Parathyroid adenoma (tissue), 2 donors: ENCODE data around the gene ARMC9.

ENCODE experiments used
- H2AFZ ChIP-seq: fragments of 300-600 bp; sonication (generic); one replicate; pipeline ENCODE4 v1.7.0; 2017; ENCODE audit warnings: antibody characterized with exemption, mild to moderate bottlenecking
- H3K27ac ChIP-seq: fragments of 300-600 bp; sonication (generic); one replicate; pipeline ENCODE4 v1.7.0; 2017
- H3K27me3 ChIP-seq: fragments of 300-600 bp; sonication (generic); one replicate; pipeline ENCODE4 v1.7.0; 2017; ENCODE audit warnings: low read length; ENCODE audit not compliant: control insufficient read depth, insufficient read depth
- H3K36me3 ChIP-seq: fragments of 300-600 bp; sonication (generic); one replicate; pipeline ENCODE4 v1.7.0; 2017; ENCODE audit warnings: low read length; ENCODE audit not compliant: control insufficient read depth, insufficient read depth
- H3K4me1 ChIP-seq: fragments of 300-600 bp; sonication (generic); one replicate; pipeline ENCODE4 v1.7.0; 2017; ENCODE audit warnings: control low read depth
- H3K4me2 ChIP-seq: fragments of 300-600 bp; sonication (generic); one replicate; pipeline ENCODE4 v1.7.0; 2017; ENCODE audit warnings: low read length
- H3K4me3 ChIP-seq: fragments of 300-600 bp; sonication (generic); one replicate; pipeline ENCODE4 v1.7.0; 2017; ENCODE audit warnings: low read depth, low read length
- H3K79me2 ChIP-seq: fragments of 300-600 bp; sonication (generic); one replicate; pipeline ENCODE4 v1.7.0; 2017; ENCODE audit warnings: control low read depth
- H3K9ac ChIP-seq: fragments of 300-600 bp; sonication (generic); one replicate; pipeline ENCODE4 v1.7.0; 2017; ENCODE audit warnings: mild to moderate bottlenecking
- H3K9me3 ChIP-seq: fragments of 300-600 bp; sonication (generic); one replicate; pipeline ENCODE4 v1.7.0; 2017; ENCODE audit warnings: low read length; ENCODE audit not compliant: control insufficient read depth
- TF ChIP-seq, protein P1 (sequence below): fragments of 300-600 bp; sonication (generic); IDR thresholded peaks from one replicate; pipeline ENCODE4 v1.7.0; 2017; ENCODE audit warnings: antibody characterized with exemption, mild to moderate bottlenecking
- donor health status: primary hyperparathyroidism.

The ARMC9 gene

DNA sequence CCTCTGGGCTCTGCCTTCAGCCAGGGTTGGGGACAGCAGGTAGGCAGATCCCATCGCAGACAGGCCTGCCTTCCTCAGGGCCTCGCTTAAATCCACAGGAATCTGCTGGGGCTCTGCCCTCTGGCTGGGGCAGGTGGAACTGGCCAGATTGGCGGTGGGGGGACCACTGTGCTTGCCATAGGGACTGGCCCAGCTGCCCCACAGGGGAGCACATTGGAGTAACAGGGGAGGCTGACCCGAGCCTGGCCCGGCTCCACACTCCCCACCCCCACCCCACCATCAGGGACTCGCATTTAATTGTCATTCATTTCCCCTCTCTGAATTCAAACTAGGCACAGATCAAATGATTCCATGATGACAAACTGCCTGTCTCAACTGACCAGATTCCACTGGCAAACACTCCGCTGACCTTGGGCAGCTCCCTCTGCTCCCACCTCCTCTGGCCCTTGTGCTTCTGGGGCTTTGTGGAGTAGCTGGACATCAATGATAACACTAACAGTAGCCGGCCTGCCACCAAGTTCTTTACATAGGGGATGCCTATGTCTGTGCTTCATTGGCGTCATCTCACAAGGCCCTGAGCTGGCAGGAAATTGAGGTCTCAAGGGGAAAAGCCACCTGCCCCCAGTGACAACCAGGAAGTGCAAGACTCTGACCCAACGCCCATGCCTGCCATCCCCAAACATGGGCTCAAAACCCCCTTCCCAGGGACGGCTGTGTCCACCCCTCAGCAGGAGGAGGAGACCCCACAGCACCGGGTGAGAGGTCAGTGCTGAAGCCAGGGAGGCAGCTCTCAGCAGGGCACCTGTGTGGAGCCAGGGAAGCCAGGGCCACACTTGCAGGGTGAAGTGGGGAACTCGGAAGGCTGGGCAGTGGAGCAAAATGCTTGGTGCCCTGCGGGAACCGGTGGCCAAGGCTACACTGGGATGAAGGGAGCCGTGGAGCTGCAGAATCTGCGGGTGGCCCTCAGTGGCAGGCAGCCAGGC, 195.0 kb downstream of the ARMC9 start:
- Histone ChIP-seq H2AFZ (no peak overlapping the region), H3K4me1 (peaks cover 5% of the 10 kb centered on the region), H3K4me3 (no peak overlapping the region), H3K4me2 (no peak overlapping the region), H3K36me3 (no peaks in the 10 kb centered on the region), H3K9ac (no peak overlapping the region), H3K27me3 (no peaks in the 10 kb centered on the region), H3K9me3 (no peaks in the 10 kb centered on the region), H3K27ac (no peak overlapping the region), H3K79me2 (no peaks in the 10 kb centered on the region)
- TF ChIP-seq, protein P1, sequence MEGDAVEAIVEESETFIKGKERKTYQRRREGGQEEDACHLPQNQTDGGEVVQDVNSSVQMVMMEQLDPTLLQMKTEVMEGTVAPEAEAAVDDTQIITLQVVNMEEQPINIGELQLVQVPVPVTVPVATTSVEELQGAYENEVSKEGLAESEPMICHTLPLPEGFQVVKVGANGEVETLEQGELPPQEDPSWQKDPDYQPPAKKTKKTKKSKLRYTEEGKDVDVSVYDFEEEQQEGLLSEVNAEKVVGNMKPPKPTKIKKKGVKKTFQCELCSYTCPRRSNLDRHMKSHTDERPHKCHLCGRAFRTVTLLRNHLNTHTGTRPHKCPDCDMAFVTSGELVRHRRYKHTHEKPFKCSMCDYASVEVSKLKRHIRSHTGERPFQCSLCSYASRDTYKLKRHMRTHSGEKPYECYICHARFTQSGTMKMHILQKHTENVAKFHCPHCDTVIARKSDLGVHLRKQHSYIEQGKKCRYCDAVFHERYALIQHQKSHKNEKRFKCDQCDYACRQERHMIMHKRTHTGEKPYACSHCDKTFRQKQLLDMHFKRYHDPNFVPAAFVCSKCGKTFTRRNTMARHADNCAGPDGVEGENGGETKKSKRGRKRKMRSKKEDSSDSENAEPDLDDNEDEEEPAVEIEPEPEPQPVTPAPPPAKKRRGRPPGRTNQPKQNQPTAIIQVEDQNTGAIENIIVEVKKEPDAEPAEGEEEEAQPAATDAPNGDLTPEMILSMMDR = no peak

DNA sequence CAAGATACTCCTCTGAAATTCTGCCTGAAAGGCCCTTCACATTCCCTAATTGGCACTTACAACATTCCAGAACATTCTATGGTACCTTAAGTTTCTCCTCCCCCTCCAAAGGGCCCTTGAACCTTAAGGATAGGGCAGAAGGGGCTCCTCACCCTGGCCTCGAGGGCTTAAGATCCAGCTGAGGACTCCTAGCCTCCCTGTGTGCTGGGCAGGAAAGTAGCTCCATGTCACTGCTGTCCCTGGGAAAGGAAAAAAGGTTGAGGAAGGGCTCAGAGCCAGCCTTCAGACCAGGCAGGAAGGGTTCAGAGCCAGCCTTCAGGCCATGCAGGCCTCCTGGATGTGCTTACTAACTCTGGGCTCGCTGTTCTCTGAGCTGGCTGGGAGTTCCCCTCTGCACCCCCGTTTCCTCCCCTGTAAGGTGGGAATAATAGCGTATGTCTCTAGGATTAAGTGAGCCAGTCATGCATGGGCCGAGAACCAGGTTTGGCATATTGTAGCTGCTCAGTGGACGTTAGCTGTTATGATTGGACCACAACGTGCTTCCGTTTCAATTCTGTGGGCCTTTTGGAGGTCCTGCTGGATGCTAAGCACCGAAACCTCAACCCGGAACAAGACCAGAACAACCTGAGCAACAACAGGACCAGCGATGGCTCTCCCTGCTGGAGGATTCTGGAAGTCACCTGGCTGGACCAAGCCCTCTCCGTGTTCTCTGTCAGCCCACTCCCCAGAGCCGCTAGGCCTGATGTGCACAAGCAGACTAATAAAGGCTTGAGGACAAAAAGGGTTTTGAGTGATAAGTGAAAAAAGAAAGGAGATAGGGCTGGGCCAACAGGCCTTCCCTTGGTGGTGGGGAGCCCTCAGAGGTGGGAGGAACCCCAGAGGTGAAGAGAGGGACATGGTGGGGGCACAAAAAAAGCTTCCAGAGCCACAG, 196.0 kb downstream of the ARMC9 start:
- Histone ChIP-seq H3K27me3 (no peaks in the 10 kb centered on the region), H3K27ac (no peak overlapping the region), H3K4me2 (no peak overlapping the region), H2AFZ (peak overlapping the region; percentile 86), H3K4me1 (peaks cover 5% of the 10 kb centered on the region), H3K9me3 (no peaks in the 10 kb centered on the region), H3K4me3 (no peak overlapping the region), H3K79me2 (no peaks in the 10 kb centered on the region), H3K36me3 (no peaks in the 10 kb centered on the region), H3K9ac (no peak overlapping the region)
- TF ChIP-seq, protein P1 = no peak

DNA sequence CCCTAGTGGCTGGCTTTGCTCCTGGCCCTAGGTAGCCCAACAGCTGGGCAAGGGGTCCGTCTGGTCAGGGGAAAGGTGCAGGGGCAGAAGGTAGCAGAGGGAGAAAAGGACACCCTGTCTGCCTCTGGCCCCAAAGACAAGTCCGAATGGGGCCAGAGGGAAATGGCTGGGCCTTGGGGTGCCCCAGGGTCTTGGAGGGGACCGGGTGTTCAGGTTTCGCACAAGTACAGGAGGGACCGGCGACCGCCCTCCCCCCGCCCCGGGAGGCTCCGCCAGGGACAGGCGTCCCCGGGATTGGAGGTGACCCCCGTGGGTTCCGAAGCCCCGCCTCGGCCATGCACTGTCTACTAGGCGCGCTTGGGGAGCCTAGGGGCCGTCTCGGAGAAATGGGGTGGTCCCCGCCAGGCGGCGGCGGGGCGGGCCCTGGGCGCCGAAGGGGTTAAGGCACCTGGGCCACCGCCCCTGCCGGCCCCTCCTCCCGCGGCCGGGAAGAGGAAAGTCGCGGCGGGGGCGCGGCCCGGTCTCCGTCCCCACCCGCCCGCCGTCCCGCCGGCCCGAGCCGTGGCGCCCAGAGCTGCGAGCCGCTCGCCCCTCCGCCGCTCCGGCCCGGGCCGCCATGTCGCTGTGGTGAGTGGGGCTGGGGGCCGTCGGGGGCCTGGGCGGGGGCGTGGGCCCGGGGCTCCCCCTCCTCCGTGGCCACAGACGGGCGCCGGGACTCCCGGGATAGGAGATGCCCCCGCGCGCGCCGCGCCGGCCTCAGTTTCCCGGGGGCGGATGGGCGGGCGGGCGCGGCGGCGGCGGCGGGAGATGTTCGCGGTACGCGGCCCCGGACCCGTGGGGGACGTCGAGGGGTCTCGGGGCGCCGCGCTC, 197.0 kb downstream of the ARMC9 start, which contains the start of gene B3GNT7:
Gene B3GNT7 (plus strand): TSS at position 523 of the 870 bp plus-strand sequence. CDS start 94 bp downstream, at position 617.
- no peaks in the 10 kb centered on the region for H3K79me2 ChIP-seq
- H3K4me2 ChIP-seq = peak within 1 kb of the TSS; percentile 44
- H3K27me3 ChIP-seq = no peaks in the 10 kb centered on the region
- H3K9ac ChIP-seq = no peak within 1 kb of the TSS
- H2AFZ ChIP-seq = peak within 1 kb of the TSS; percentile 89
- TF ChIP-seq, protein P1 = no peak
- peaks cover 5% of the 10 kb centered on the region for H3K4me1 ChIP-seq
- no peak within 1 kb of the TSS for H3K27ac ChIP-seq
- no peak within 1 kb of the TSS for H3K4me3 ChIP-seq
- H3K9me3 ChIP-seq = no peaks in the 10 kb centered on the region
- no peaks in the 10 kb centered on the region for H3K36me3 ChIP-seq

DNA sequence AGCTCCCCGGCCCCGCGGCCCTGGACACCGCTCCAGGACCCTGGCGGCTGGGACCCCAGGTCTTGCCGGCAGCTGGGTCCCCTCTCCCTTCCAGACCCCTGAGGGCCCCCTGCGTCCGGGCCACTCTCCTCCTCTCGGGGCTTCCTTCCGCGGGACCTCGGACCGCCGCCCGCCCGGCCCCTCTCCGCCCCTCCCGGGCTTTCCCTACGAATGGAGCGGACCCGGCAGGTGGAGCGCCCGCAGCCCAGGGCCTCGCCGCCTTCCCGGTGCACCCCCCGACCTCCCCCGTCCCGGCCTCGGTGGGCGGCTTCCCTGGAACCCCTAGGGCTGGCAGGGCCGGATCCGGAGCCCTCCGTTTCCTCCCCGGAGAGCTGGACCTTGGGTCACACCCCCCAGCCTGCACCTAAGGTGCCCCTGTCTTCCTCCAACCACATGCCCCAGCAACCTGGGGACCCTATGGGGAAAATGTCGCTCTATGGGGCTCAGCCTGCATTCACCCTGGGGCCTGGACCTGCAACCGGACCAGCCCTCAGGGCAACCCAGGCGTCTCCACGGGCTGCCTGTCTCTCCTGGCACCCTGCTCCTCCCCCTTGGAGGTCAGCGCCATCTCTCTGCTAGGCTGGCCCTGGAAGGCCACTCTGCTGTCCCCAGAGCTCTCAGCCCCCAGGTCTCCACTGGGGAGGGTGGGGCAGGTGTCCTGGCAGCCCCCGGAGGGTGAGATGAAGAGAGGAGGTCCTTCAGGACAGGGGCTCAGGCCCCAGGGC, 197.8 kb downstream of the ARMC9 start:
- no peaks in the 10 kb centered on the region for H3K9me3 ChIP-seq
- H3K27ac ChIP-seq = no peak overlapping the region
- H2AFZ ChIP-seq = peak overlapping the region; percentile 89
- no peak overlapping the region for H3K9ac ChIP-seq
- no peak overlapping the region for H3K4me3 ChIP-seq
- no peaks in the 10 kb centered on the region for H3K79me2 ChIP-seq
- H3K36me3 ChIP-seq = no peaks in the 10 kb centered on the region
- peaks cover 5% of the 10 kb centered on the region for H3K4me1 ChIP-seq
- no peak overlapping the region for H3K4me2 ChIP-seq
- no peaks in the 10 kb centered on the region for H3K27me3 ChIP-seq
- TF ChIP-seq, protein P1 = no peak
